Ishikawa (cell line): ENCODE results near the gene STX12.

Experiments
- CEBPB ChIP-seq: IDR thresholded peaks from 2 replicates; pipeline ENCODE4 v1.6.1; 2012
- CREB1 ChIP-seq: IDR thresholded peaks from 2 replicates; pipeline ENCODE4 v1.6.1; 2012; ENCODE audit warnings: low read depth
- EGR1 ChIP-seq: IDR thresholded peaks from 2 replicates; pipeline ENCODE4 v1.6.1; 2012
- EP300 ChIP-seq: IDR thresholded peaks from 2 replicates; pipeline ENCODE4 v1.6.1; 2012; ENCODE audit warnings: borderline replicate concordance
- FOXM1 ChIP-seq: IDR thresholded peaks from 2 replicates; pipeline ENCODE4 v1.6.1; 2012; ENCODE audit warnings: low read depth, borderline replicate concordance
- RAD21 ChIP-seq: IDR thresholded peaks from 2 replicates; pipeline ENCODE4 v1.6.1; 2012; ENCODE audit warnings: low read depth
- TAF1 ChIP-seq: IDR thresholded peaks from 2 replicates; pipeline ENCODE4 v1.6.1; 2012; ENCODE audit warnings: low read depth, mild to moderate bottlenecking
- TCF12 ChIP-seq: IDR thresholded peaks from 2 replicates; pipeline ENCODE4 v1.6.1; 2012; ENCODE audit warnings: low read depth
- TEAD4 ChIP-seq: IDR thresholded peaks from 2 replicates; pipeline ENCODE4 v1.6.1; 2012
- TF ChIP-seq, protein P1 (sequence below): IDR thresholded peaks from 2 replicates; pipeline ENCODE4 v1.6.1; 2012
- TF ChIP-seq, protein P2 (sequence below): IDR thresholded peaks from 2 replicates; pipeline ENCODE4 v1.6.1; 2012

DNA sequence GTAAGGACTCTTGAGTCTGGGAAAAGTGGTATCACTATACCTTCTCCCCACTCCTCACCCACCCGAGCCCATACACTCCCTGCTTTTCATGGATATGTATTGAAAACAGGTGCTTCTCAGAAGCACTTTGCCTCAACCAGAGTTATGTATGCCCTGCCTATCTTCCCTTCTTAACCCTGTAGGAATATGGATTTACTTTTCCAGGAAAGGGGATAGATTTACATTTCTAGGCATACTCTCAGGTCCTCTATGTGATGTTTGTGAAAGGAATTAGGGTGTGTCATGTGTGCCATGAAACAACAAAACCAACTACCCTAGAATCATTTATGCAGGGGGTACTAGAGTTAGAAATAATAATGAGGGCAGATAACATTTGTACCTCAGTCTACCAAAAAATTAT, 11.0 kb upstream of the STX12 start:
- TF ChIP-seq FOXM1 (no peak), CEBPB (no peak), TEAD4 (no peak), EGR1 (no peak), CREB1 (no peak), TAF1 (no peak), RAD21 (no peak), EP300 (no peak), TCF12 (no peak)
- TF ChIP-seq, protein P1, sequence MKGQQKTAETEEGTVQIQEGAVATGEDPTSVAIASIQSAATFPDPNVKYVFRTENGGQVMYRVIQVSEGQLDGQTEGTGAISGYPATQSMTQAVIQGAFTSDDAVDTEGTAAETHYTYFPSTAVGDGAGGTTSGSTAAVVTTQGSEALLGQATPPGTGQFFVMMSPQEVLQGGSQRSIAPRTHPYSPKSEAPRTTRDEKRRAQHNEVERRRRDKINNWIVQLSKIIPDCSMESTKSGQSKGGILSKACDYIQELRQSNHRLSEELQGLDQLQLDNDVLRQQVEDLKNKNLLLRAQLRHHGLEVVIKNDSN: no peak
- TF ChIP-seq, protein P2, sequence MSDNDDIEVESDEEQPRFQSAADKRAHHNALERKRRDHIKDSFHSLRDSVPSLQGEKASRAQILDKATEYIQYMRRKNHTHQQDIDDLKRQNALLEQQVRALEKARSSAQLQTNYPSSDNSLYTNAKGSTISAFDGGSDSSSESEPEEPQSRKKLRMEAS: no peak
